Gastrocnemius medialis (tissue), 4 donors: ENCODE measurements around the gene POU4F2. TPM values are rescaled to one million over a fixed set of nuclear protein-coding genes. Genes with fewer than 3 reads are reported as not detected.

ENCODE experiments used
- ATAC-seq, 2 donors: fragments of 150-250 bp; one replicate each; pipeline ENCODE4 v1.9.1; 2016
- DNase-seq, 2 donors: peaks; one replicate each; pipeline ENCODE4 v3.0.0-alpha.2; 2019
- H3K27ac ChIP-seq, 4 donors: fragments of 200-600 bp; sonication (generic); 1 replicate in 1 of 4; 2 replicates in 3 of 4; pipeline ENCODE4 v1.5.1; 2016 to 2018; ENCODE audit warnings: mild to moderate bottlenecking in 2 of 4, moderate library complexity in 1 of 4
- H3K27me3 ChIP-seq, 3 donors: fragments of 200-600 bp; sonication (generic) in 2 of 3; 1 replicate in 1 of 3; 2 replicates in 2 of 3; pipeline versions ENCODE4 v1.5.1 to v1.6.0; 2016 to 2019; ENCODE audit warnings: mild to moderate bottlenecking in 1 of 3, moderate library complexity in 1 of 3
- H3K36me3 ChIP-seq, 2 donors: fragments of 200-600 bp; sonication (generic) in 1 of 2; one replicate each; pipeline ENCODE4 v1.5.1; 2017 to 2018
- H3K4me1 ChIP-seq, 2 donors: fragments of 200-600 bp; sonication (generic) in 1 of 2; one replicate each; pipeline ENCODE4 v1.5.1; 2016 to 2017; ENCODE audit warnings: mild to moderate bottlenecking in 2 of 2
- H3K4me3 ChIP-seq, 4 donors: fragments of 200-600 bp; sonication (generic) in 3 of 4; 1 replicate in 1 of 4; 2 replicates in 3 of 4; pipeline ENCODE4 v1.5.1; 2016 to 2019; ENCODE audit warnings: mild to moderate bottlenecking in 2 of 4
- H3K9me3 ChIP-seq, 3 donors: fragments of 200-600 bp; sonication (generic) in 2 of 3; 1 replicate in 1 of 3; 2 replicates in 2 of 3; pipeline ENCODE4 v1.5.1; 2016 to 2019
- POLR2A ChIP-seq, 2 donors: fragments of 450-650 bp; IDR thresholded peaks; one replicate each; pipeline ENCODE4 v1.6.1; 2017; ENCODE audit warnings: antibody characterized with exemption in 2 of 2, mild to moderate bottlenecking in 2 of 2, moderate library complexity in 2 of 2
- in situ Hi-C, 4 donors: fragments of 200-750 bp; cut with MboI; loops; one replicate each; pipeline versions ENCODE4 v1.15.0 to v1.8.0; 2017; ENCODE audit warnings: low sequenced_read_pairs in 4 of 4
- intact Hi-C: fragments of 100-400 bp; cut with DNase I; formaldehyde crosslinking; loops from one replicate; pipeline ENCODE4 v1.15.1; 2023; ENCODE audit warnings: low total_unique reads
- total RNA-seq, 4 donors: library from RNA; depleted of rRNA; stranded (reverse); fragments of >200 nt; gene quantifications; one replicate each; pipeline versions ENCODE4 v1.1.0 to v1.2.3, GENCODE V29; 2016
- TF ChIP-seq, protein P1 (sequence below), 5 experiments: fragments of 450-650 bp in 3 of 5; fragments of 200-600 bp in 2 of 5; sonication (generic) in 2 of 5; IDR thresholded peaks in 4 of 5; conservative IDR thresholded peaks in 1 of 5; 1 replicate in 4 of 5; 2 replicates in 1 of 5; pipeline ENCODE4 v1.5.1; 2016 to 2019; ENCODE audit warnings: antibody characterized with exemption in 5 of 5, mild to moderate bottlenecking in 3 of 5, moderate library complexity in 3 of 5

POU4F2 gene, protein sequence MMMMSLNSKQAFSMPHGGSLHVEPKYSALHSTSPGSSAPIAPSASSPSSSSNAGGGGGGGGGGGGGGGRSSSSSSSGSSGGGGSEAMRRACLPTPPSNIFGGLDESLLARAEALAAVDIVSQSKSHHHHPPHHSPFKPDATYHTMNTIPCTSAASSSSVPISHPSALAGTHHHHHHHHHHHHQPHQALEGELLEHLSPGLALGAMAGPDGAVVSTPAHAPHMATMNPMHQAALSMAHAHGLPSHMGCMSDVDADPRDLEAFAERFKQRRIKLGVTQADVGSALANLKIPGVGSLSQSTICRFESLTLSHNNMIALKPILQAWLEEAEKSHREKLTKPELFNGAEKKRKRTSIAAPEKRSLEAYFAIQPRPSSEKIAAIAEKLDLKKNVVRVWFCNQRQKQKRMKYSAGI
- not detected for total RNA-seq

DNA sequence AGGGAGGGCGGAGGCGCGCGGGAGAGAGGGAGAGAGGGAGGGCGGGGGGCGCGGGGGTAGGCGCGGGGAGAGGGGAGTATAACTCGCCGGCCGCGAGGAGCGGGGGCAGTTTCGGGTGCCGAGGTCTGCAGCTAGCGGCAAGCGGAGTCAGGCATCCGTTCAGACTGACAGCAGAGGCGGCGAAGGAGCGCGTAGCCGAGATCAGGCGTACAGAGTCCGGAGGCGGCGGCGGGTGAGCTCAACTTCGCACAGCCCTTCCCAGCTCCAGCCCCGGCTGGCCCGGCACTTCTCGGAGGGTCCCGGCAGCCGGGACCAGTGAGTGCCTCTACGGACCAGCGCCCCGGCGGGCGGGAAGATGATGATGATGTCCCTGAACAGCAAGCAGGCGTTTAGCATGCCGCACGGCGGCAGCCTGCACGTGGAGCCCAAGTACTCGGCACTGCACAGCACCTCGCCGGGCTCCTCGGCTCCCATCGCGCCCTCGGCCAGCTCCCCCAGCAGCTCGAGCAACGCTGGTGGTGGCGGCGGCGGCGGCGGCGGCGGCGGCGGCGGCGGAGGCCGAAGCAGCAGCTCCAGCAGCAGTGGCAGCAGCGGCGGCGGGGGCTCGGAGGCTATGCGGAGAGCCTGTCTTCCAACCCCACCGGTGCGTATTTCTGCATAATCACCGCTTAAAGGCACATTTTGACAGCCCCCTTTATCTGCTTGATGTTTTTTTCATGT, at the start of gene POU4F2:
Gene POU4F2 (plus strand): TSS at position 108 of the 720 bp plus-strand sequence. CDS start 248 bp downstream, at position 356.
- no peak for ATAC-seq
- in situ Hi-C loops, result no loop called here
- peaks cover 60 to 99% (median 80%) of the 10 kb centered on the region in 3 donors for H3K27me3 ChIP-seq
- no peak within 1 kb of the TSS for H3K27ac ChIP-seq
- no peaks in the 10 kb centered on the region for H3K36me3 ChIP-seq
- H3K4me1 ChIP-seq, result peaks cover 0 to 14% of the 10 kb centered on the region in 2 donors
- H3K4me3 ChIP-seq, result peak within 1 kb of the TSS; percentile 17 to 43 (median 26)
- DNase-seq, result no peak
- H3K9me3 ChIP-seq, result no peaks in the 10 kb centered on the region
- TF ChIP-seq, protein P1, sequence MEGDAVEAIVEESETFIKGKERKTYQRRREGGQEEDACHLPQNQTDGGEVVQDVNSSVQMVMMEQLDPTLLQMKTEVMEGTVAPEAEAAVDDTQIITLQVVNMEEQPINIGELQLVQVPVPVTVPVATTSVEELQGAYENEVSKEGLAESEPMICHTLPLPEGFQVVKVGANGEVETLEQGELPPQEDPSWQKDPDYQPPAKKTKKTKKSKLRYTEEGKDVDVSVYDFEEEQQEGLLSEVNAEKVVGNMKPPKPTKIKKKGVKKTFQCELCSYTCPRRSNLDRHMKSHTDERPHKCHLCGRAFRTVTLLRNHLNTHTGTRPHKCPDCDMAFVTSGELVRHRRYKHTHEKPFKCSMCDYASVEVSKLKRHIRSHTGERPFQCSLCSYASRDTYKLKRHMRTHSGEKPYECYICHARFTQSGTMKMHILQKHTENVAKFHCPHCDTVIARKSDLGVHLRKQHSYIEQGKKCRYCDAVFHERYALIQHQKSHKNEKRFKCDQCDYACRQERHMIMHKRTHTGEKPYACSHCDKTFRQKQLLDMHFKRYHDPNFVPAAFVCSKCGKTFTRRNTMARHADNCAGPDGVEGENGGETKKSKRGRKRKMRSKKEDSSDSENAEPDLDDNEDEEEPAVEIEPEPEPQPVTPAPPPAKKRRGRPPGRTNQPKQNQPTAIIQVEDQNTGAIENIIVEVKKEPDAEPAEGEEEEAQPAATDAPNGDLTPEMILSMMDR (IDR thresholded peaks at IDR 0.05 in 4 of 5, conservative IDR thresholded peaks at IDR 0.05 in 1 of 5), result no peak
- no peak for TF ChIP-seq POLR2A (IDR thresholded peaks at IDR 0.05)
- intact Hi-C loops, result no loop called here

DNA sequence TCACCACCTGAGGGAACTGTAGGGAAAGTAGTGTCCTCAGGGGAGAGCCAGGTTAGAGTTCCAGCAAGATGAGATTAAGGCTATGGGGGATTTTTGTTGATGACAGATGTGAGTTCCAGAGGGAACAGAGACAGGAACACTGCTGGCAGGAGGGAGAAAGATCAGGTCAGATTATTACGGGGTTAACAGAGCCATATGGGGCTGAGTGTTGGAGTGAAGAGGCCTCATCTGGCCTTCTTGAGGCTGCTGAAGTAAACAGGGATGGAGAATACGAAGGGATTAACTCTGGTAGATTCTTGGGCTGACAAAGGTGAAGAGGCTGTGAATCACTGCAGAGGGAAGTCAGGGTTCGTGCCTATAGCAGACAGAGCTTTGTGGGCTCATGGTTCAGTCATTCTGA, 47.9 kb upstream of the POU4F2 start:
- in situ Hi-C loops (no loop called here), intact Hi-C loops (no loop called here)
- Histone ChIP-seq H3K27me3 (no peaks in the 10 kb centered on the region), H3K4me1 (no peaks in the 10 kb centered on the region), H3K4me3 (no peak overlapping the region), H3K36me3 (no peaks in the 10 kb centered on the region), H3K27ac (no peak overlapping the region), H3K9me3 (no peaks in the 10 kb centered on the region)
- TF ChIP-seq, protein P1 (IDR thresholded peaks at IDR 0.05 in 4 of 5, conservative IDR thresholded peaks at IDR 0.05 in 1 of 5), result no peak
- TF ChIP-seq POLR2A (IDR thresholded peaks at IDR 0.05), result no peak
- ATAC-seq (no peak), DNase-seq (no peak)

DNA sequence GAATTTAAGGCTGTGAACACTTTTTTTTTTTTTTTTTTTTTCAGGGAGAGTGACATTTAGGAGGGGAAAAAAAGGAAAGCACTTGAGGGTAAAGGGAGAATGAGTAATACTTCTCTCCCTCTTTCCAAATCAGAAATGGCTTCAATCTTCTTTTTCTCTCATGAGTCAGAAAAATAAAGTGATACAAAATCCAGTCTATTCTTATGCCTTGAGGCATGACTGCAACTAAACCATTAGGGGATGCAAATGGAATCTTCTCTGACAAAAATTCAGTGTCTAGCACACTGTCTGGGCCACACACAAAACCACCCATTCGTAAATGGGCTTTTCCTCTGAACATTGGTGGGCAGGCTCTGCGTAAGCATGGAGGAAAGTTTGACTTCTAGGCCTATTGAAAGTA, 46.7 kb upstream of the POU4F2 start:
- TF ChIP-seq, protein P1 (IDR thresholded peaks at IDR 0.05 in 4 of 5, conservative IDR thresholded peaks at IDR 0.05 in 1 of 5), result no peak
- TF ChIP-seq POLR2A (IDR thresholded peaks at IDR 0.05), result no peak

DNA sequence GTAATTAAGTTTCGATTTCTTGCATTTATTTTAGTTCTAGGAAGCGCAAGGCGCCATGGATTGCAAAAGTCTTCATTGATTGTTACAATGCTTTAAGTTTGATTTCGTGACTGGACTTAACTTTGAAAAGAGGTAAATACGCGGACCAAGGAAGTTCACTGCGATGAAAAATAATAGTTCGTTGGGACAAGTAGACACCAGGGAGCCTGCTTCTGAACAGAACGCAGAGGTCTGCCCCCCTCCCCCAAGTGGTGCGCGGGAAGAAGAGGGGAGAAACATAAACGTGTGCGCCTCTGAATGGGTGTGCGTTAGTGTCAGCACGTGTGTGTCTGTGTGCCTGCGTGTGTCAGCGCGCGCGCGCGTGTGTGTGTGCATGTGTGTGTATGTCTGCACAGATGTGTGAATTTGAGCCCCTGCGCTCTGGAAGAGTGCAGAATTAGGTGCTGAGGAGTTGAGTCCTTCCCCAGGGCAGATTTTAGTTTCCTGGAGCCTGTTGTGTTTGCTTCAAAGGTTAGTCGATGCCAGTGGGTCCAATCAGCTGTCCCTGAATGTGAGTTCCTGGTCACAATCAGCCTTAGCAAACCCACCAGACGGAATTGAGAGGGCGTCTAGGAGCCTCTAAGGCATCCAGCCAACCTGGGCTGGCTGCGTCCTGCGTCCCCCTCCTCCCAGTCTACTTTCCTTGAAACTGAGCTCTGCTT, 5.8 kb upstream of the POU4F2 start:
- H3K36me3 ChIP-seq, result no peaks in the 10 kb centered on the region
- no peak overlapping the region for H3K27ac ChIP-seq
- intact Hi-C loops (no loop called here), in situ Hi-C loops (no loop called here)
- H3K4me3 ChIP-seq, result no peak overlapping the region
- no peak for ATAC-seq
- TF ChIP-seq POLR2A (IDR thresholded peaks at IDR 0.05), result no peak
- TF ChIP-seq, protein P1 (IDR thresholded peaks at IDR 0.05 in 4 of 5, conservative IDR thresholded peaks at IDR 0.05 in 1 of 5), result no peak
- DNase-seq, result no peak
- H3K9me3 ChIP-seq, result no peaks in the 10 kb centered on the region
- peaks cover 0 to 3% of the 10 kb centered on the region in 2 donors for H3K4me1 ChIP-seq
- peaks cover 46 to 67% (median 50%) of the 10 kb centered on the region in 3 donors for H3K27me3 ChIP-seq

More for the DNA sequence above, 46.7 kb upstream of the POU4F2 start:
- no peak for ATAC-seq
- Histone ChIP-seq H3K4me3 (no peak overlapping the region), H3K36me3 (no peaks in the 10 kb centered on the region), H3K4me1 (no peaks in the 10 kb centered on the region), H3K27ac (no peak overlapping the region), H3K27me3 (no peaks in the 10 kb centered on the region), H3K9me3 (no peaks in the 10 kb centered on the region)
- DNase-seq, result no peak
- in situ Hi-C loops, result no loop called here
- intact Hi-C loops, result no loop called here
